Urothelium cell line (cell line): ENCODE measurements around the gene IL4R.
"Not testable (repeated sequence)": the region's sequence is repeated elsewhere in the genome, so short reads cannot be mapped to it uniquely, and the experiment has no call there.

Source experiments
- DNase-seq: peaks from one replicate; pipeline ENCODE4 v3.0.0; 2011; ENCODE audit warnings: low spot score, mixed read lengths
- FAIRE-seq: peaks from 2 replicates; lab custom pipeline; 2011; peaks lifted over from hg19 to GRCh38; lab: Jason Lieb, UNC

IL4R gene

GRCh38 chr16:27313422-27314160 is at the start of gene IL4R:
TSS of gene IL4R (plus strand) at chr16:27313974. CDS start at chr16:27340204, 26,230 bp downstream.
- DNase-seq: peak; percentile 44
- no peak for FAIRE-seq

GRCh38 chr16:27264151-27264550 is 49.6 kb upstream of the IL4R start:
- no peak for DNase-seq
- FAIRE-seq: no peak

GRCh38 chr16:27265982-27266381 is 47.8 kb upstream of the IL4R start:
- FAIRE-seq (no peak), DNase-seq (no peak)

- DNase-seq: no peak
- no peak for FAIRE-seq
Measured at GRCh38 chr16:27267037-27267677, 46.6 kb upstream of the IL4R start.

GRCh38 chr16:27268376-27269299 is 45.1 kb upstream of the IL4R start, which contains the start of gene NSMCE1:
TSS of gene NSMCE1 (minus strand) at chr16:27268772. CDS start at chr16:27257570, 11,202 bp downstream.
- DNase-seq (peak; percentile 95), FAIRE-seq (no peak)

GRCh38 chr16:27269300-27270150 is 44.2 kb upstream of the IL4R start:
- DNase-seq (no peak), FAIRE-seq (no peak)

- no peak for DNase-seq
- no peak for FAIRE-seq
Measured at GRCh38 chr16:27270349-27270748, 43.4 kb upstream of the IL4R start.

GRCh38 chr16:27272076-27272475 is 41.7 kb upstream of the IL4R start:
- no peak for FAIRE-seq
- DNase-seq: no peak

GRCh38 chr16:27272697-27273096 is 41.1 kb upstream of the IL4R start:
- not testable (repeated sequence) for DNase-seq, FAIRE-seq

- FAIRE-seq (no peak), DNase-seq (no peak)
Measured at GRCh38 chr16:27273330-27273669, 40.5 kb upstream of the IL4R start.

- no peak for DNase-seq
- FAIRE-seq: no peak
Measured at GRCh38 chr16:27273670-27274423, 39.9 kb upstream of the IL4R start.

GRCh38 chr16:27274424-27274874 is 39.3 kb upstream of the IL4R start:
- not testable (repeated sequence) for DNase-seq, FAIRE-seq

GRCh38 chr16:27275394-27275793 is 38.4 kb upstream of the IL4R start:
- no peak for FAIRE-seq
- no peak for DNase-seq

GRCh38 chr16:27281243-27281642 is 32.5 kb upstream of the IL4R start:
- no peak for FAIRE-seq
- no peak for DNase-seq

GRCh38 chr16:27284865-27285675 is 28.7 kb upstream of the IL4R start:
- FAIRE-seq (no peak), DNase-seq (no peak)

GRCh38 chr16:27285676-27286196 is 28.0 kb upstream of the IL4R start:
- DNase-seq (no peak), FAIRE-seq (no peak)

GRCh38 chr16:27286451-27286850 is 27.3 kb upstream of the IL4R start:
- DNase-seq: peak; percentile 64
- FAIRE-seq: no peak

- FAIRE-seq: no peak
Measured at GRCh38 chr16:27287051-27287811, 26.5 kb upstream of the IL4R start.

More at GRCh38 chr16:27287051-27287811, 26.5 kb upstream of the IL4R start:
- DNase-seq: no peak
